Mesothelial cell of epicardium (in vitro differentiated cells): ENCODE measurements around the gene SNCA. TPM values are rescaled to one million over a fixed set of nuclear protein-coding genes. Genes with fewer than 3 reads are reported as not detected.

Experiments
- DNase-seq, 2 experiments: peaks; one replicate each; pipeline ENCODE4 v3.0.0; 2021; ENCODE audit warnings: low spot score in 2 of 2; ENCODE audit not compliant: unreplicated experiment in 2 of 2
- H3K27ac Mint-ChIP-seq: 2 replicates; pipeline ENCODE4 v1.8.0; 2021; ENCODE audit warnings: mixed read lengths
- H3K27me3 Mint-ChIP-seq: 2 replicates; pipeline ENCODE4 v1.8.0; 2021; ENCODE audit warnings: low read depth, mixed read lengths
- H3K36me3 Mint-ChIP-seq: 2 replicates; pipeline ENCODE4 v1.8.0; 2021; ENCODE audit warnings: mixed read lengths
- H3K4me1 Mint-ChIP-seq: 2 replicates; pipeline ENCODE4 v1.8.0; 2021; ENCODE audit warnings: mixed read lengths
- H3K4me3 Mint-ChIP-seq: 2 replicates; pipeline ENCODE4 v1.8.0; 2021; ENCODE audit warnings: mild to moderate bottlenecking, moderate library complexity, mixed read lengths
- H3K9me3 Mint-ChIP-seq: 2 replicates; pipeline ENCODE4 v1.8.0; 2021; ENCODE audit warnings: mixed read lengths
- CTCF ChIP-seq: fragments of 200-600 bp; sonication (generic); IDR thresholded peaks from one replicate; pipeline ENCODE4 v1.5.0; 2021; ENCODE audit warnings: antibody characterized with exemption; ENCODE audit not compliant: unreplicated experiment
- total RNA-seq: library from RNA; stranded (reverse); gene quantifications from 3 replicates; pipeline ENCODE4 v1.2.1, GENCODE V29; 2021

Gene SNCA
- total RNA-seq, 1 donor from 2014 or later, result 14.8 TPM

- no peak for TF ChIP-seq CTCF
- Mint-ChIP-seq H3K36me3 (peaks cover 6% of the 10 kb centered on the region), H3K9me3 (peaks cover 12% of the 10 kb centered on the region), H3K27me3 (no peaks in the 10 kb centered on the region), H3K4me1 (no peaks in the 10 kb centered on the region), H3K27ac (no peak overlapping the region), H3K4me3 (no peak overlapping the region)
- DNase-seq, result no peak
Observed at GRCh38 chr4:89733946-89734345, 103.0 kb downstream of the SNCA start.

GRCh38 chr4:89727238-89727637 lies 109.7 kb downstream of the SNCA start:
- Mint-ChIP-seq H3K27me3 (no peaks in the 10 kb centered on the region), H3K4me1 (no peaks in the 10 kb centered on the region), H3K4me3 (no peak overlapping the region), H3K27ac (no peak overlapping the region), H3K36me3 (peaks cover 16% of the 10 kb centered on the region), H3K9me3 (peaks cover 4% of the 10 kb centered on the region)
- TF ChIP-seq CTCF, result no peak
- no peak for DNase-seq

- peaks cover 4% of the 10 kb centered on the region for H3K9me3 Mint-ChIP-seq
- peaks cover 16% of the 10 kb centered on the region for H3K36me3 Mint-ChIP-seq
- no peak for DNase-seq
- no peaks in the 10 kb centered on the region for H3K27me3 Mint-ChIP-seq
- H3K4me3 Mint-ChIP-seq, result no peak overlapping the region
- H3K27ac Mint-ChIP-seq, result no peak overlapping the region
- no peak for TF ChIP-seq CTCF
- H3K4me1 Mint-ChIP-seq, result no peaks in the 10 kb centered on the region
Observed at GRCh38 chr4:89725268-89725667, 111.7 kb downstream of the SNCA start.

- H3K27me3 Mint-ChIP-seq, result no peaks in the 10 kb centered on the region
- DNase-seq, result no peak
- H3K36me3 Mint-ChIP-seq, result peaks cover 16% of the 10 kb centered on the region
- TF ChIP-seq CTCF, result no peak
- no peak overlapping the region for H3K4me3 Mint-ChIP-seq
- no peaks in the 10 kb centered on the region for H3K4me1 Mint-ChIP-seq
- peaks cover 4% of the 10 kb centered on the region for H3K9me3 Mint-ChIP-seq
- no peak overlapping the region for H3K27ac Mint-ChIP-seq
Observed at GRCh38 chr4:89724716-89725115, 112.2 kb downstream of the SNCA start.

- no peak overlapping the region for H3K27ac Mint-ChIP-seq
- H3K9me3 Mint-ChIP-seq, result peaks cover 4% of the 10 kb centered on the region
- no peak overlapping the region for H3K4me3 Mint-ChIP-seq
- H3K4me1 Mint-ChIP-seq, result no peaks in the 10 kb centered on the region
- TF ChIP-seq CTCF, result no peak
- peaks cover 15% of the 10 kb centered on the region for H3K36me3 Mint-ChIP-seq
- H3K27me3 Mint-ChIP-seq, result no peaks in the 10 kb centered on the region
- no peak for DNase-seq
Observed at GRCh38 chr4:89723096-89723495, 113.9 kb downstream of the SNCA start.

GRCh38 chr4:89722517-89722916 lies 114.4 kb downstream of the SNCA start:
- peaks cover 3% of the 10 kb centered on the region for H3K4me1 Mint-ChIP-seq
- no peak for DNase-seq
- no peak for TF ChIP-seq CTCF
- no peak overlapping the region for H3K27ac Mint-ChIP-seq
- no peak overlapping the region for H3K4me3 Mint-ChIP-seq
- H3K9me3 Mint-ChIP-seq, result peaks cover 4% of the 10 kb centered on the region
- no peaks in the 10 kb centered on the region for H3K27me3 Mint-ChIP-seq
- H3K36me3 Mint-ChIP-seq, result peaks cover 15% of the 10 kb centered on the region
